GM12872 (cell line): ENCODE measurements around the gene C16orf78.

ENCODE experiments used
- TF ChIP-seq, protein P1 (sequence below): IDR thresholded peaks from 3 replicates; pipeline ENCODE4 v1.5.1; 2011; ENCODE audit warnings: low read depth, mild to moderate bottlenecking, low read length, moderate library complexity; ENCODE audit not compliant: insufficient read depth

Gene C16orf78

DNA sequence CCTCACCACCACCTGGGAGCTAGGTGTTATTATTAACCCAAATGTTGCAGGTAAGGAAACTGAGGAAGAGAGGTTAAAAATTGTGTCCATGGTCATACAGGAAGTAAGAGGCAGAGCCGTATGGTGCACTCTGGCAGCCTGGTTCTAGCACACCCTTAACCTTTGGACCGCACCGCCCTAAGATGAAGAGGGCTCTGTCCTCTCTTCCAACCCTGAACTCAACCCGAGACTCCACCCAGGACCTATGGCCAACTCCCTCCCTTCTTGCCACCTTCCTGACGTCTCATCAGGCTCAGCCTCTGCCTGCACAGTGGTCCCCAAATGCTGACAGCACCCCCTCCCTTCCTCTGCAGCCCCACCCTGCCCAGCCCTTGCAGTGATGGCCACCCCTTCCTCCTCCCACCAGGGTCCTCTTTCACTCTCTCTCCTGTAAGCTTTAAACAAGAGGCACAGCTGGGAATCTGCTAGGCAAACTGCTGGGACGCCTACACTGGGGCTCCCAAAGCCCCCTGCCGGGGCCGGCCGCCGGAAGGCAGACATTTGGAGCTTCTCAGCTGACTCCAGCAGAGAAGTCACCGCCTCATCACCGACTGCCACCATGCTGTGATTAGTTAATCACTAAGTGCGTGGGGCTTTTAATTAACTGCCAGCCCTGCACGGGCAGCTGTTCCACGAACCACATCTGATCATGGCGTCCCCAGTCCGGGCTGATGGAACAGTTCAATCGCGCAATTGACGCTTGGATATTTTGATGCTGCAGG lies 16.7 kb upstream of the C16orf78 start:
- TF ChIP-seq, protein P1, sequence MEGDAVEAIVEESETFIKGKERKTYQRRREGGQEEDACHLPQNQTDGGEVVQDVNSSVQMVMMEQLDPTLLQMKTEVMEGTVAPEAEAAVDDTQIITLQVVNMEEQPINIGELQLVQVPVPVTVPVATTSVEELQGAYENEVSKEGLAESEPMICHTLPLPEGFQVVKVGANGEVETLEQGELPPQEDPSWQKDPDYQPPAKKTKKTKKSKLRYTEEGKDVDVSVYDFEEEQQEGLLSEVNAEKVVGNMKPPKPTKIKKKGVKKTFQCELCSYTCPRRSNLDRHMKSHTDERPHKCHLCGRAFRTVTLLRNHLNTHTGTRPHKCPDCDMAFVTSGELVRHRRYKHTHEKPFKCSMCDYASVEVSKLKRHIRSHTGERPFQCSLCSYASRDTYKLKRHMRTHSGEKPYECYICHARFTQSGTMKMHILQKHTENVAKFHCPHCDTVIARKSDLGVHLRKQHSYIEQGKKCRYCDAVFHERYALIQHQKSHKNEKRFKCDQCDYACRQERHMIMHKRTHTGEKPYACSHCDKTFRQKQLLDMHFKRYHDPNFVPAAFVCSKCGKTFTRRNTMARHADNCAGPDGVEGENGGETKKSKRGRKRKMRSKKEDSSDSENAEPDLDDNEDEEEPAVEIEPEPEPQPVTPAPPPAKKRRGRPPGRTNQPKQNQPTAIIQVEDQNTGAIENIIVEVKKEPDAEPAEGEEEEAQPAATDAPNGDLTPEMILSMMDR = no peak

DNA sequence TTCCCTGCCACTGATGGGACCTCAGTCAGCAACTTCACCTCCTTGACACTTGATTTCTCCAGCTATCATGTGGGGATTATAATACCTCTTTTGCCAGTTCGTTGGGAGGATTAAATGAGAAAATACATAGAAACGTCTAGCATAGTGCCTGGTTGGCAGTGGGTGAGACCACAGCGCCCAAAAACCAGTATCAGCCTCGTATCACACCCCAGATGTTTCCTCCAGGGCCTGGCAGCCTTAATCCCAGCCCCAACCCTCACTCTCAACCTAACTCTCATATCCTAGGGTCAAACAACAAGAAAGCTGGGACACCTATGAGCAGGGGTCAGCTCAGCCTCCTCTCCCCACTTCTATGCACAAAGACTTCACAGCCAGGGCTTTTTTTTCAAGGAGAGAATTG lies 14.0 kb upstream of the C16orf78 start:
- TF ChIP-seq, protein P1 = no peak

GRCh38 chr16:49362230-49362629 lies 11.4 kb upstream of the C16orf78 start:
- TF ChIP-seq, protein P1 = no peak

DNA sequence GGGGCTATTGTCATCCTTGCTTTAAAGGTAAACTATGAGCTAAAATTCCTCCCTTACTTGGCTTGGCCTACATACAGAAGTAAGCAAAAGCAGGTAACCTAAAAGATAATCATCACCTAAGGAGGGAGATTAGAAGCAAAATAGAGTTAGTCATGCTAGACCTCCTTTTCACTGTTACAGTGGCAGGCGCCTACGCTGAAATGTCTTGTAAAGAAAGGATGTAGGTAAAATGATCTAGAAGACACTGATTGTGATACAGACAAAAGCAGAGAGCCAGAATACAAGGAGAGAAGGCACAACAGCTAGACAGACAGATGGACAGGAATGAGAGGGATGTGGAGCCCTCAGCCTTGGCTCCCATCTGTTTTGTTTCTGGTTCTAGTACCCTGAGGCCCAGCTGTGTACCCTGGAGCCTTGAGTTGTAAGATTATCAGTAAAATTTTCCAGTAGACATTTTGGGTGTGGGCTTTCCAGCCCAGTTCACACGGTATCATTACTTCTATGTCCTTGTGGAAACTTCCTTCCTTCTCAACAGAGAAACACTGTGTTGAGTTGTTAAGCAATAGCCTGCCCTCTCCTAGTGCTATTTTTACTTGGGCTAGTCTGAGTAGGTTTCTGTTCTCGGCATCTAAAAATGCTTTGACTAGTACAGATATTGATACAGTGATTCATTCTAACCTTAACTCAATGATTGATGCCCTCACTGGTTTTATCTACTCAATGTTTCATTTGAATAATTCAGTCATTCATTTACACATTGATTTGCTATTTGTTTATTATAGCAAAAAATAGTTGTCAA lies 7.7 kb upstream of the C16orf78 start:
- TF ChIP-seq, protein P1 = no peak

- TF ChIP-seq, protein P1 = no peak
These were observed 6.9 kb upstream of the C16orf78 start for GRCh38 chr16:49366669-49367068.

DNA sequence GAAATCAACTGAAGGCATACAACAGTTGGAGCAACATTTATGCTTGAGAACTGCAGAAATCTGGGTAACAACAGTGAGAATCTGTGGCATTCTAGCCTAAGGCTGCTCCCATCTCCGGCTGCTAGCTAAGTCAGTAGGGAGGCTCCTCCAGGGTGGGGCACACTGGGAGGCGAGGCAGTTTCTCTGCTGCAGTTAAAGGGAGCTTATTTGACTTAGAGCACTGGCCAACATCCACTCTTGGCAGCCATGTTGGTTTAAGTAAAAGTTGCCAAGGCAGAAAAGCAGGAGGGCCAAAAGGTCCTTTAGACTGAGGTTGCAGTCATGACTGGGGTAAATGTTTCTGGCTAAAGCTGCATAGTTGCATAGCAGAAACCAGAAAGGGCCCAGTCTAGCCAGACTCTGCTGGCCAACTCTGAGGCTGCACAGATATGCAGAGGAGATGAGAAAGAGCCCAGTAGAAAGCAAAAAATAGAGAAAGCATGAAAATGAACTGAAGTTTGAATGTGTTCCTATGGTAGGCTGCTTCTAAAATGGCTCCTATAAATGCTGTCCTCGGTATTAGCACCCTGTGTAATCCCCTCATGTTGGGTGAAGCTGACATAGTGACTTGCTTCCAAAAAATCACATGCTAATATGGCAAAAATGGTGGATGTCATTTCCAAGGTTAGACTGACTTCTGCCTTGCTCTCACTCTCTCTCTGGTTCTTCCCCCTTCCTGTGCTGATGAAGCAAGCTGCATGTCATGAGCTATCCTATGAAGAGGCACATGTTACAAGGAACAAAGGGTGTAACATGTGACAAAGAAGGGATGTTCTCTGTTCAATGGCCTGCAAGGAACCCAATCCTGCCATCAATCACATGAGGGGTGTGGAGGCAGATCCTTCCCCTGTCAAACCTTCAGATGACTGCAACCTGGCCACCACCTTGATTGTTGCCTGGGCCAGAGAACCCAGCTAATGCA lies 3.7 kb upstream of the C16orf78 start:
- TF ChIP-seq, protein P1 = no peak

DNA sequence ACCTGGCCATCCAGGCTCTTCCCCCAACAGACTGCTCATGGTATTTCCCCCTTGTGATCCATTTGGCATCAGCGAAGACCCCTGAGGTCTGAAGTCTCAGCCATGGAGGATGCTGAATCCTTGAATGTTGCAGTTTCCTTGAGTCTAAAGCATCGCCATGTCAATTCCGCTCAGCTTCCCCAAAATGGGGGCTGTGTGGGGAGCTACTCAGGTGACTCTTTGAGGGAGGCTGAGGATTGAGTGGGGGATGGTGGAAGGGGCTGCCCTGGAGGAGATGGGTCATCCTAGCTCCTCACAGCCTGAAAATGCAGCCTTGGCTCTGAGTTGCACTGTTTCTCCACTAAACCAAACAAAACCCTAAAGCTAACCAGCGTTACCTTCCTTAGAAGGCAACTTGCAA lies 2.6 kb downstream of the C16orf78 start:
- TF ChIP-seq, protein P1 = no peak
